ENCODE data around the gene DAB1.

Gene DAB1

DNA sequence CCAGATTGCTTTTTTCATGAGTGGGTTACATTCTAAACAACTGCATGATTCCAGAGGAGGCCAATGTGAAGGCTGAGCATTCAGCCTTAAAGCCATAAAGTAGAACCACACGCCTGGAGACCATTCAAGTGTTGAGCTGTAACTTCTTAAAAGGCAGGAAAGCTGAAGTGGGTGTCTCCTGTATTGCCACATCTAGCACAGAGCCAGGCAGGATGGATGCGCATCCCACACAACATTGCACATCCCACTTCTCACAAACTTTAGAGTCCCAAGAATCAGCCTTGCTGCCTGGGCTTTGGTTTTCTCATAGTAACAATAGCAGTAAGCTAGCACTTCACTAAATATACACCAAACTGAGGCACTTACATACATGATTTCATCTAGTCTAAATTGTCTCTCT is 151.7 kb downstream of the DAB1 start:
- Mint-ChIP-seq H3K4me3 (no peak overlapping the region), H3K4me1 (ENCODE audit: low read depth) (no peaks in the 10 kb centered on the region), H3K9me3 (ENCODE audit: low read depth) (no peaks in the 10 kb centered on the region), H3K27me3 (peaks cover 6% of the 10 kb centered on the region), H3K27ac (no peak overlapping the region), H3K36me3 (no peaks in the 10 kb centered on the region)

- H3K9me3 Mint-ChIP-seq (ENCODE audit: low read depth), result no peaks in the 10 kb centered on the region
- H3K4me3 Mint-ChIP-seq, result no peak overlapping the region
- H3K27ac Mint-ChIP-seq, result no peak overlapping the region
- no peaks in the 10 kb centered on the region for H3K36me3 Mint-ChIP-seq
- H3K4me1 Mint-ChIP-seq (ENCODE audit: low read depth), result no peaks in the 10 kb centered on the region
- H3K27me3 Mint-ChIP-seq, result peaks cover 7% of the 10 kb centered on the region
These were observed 152.7 kb downstream of the DAB1 start for GRCh38 chr1:57270927-57271698.

GRCh38 chr1:57269630-57270225 is 154.1 kb downstream of the DAB1 start:
- Mint-ChIP-seq H3K9me3 (ENCODE audit: low read depth) (no peaks in the 10 kb centered on the region), H3K4me1 (ENCODE audit: low read depth) (no peaks in the 10 kb centered on the region), H3K4me3 (no peak overlapping the region), H3K27me3 (peaks cover 7% of the 10 kb centered on the region), H3K36me3 (no peaks in the 10 kb centered on the region), H3K27ac (no peak overlapping the region)

GRCh38 chr1:57265104-57265503 is 158.8 kb downstream of the DAB1 start:
- Mint-ChIP-seq H3K36me3 (no peaks in the 10 kb centered on the region), H3K9me3 (ENCODE audit: low read depth) (no peaks in the 10 kb centered on the region), H3K27ac (no peak overlapping the region), H3K4me1 (ENCODE audit: low read depth) (no peaks in the 10 kb centered on the region), H3K4me3 (no peak overlapping the region), H3K27me3 (peaks cover 7% of the 10 kb centered on the region)

DNA sequence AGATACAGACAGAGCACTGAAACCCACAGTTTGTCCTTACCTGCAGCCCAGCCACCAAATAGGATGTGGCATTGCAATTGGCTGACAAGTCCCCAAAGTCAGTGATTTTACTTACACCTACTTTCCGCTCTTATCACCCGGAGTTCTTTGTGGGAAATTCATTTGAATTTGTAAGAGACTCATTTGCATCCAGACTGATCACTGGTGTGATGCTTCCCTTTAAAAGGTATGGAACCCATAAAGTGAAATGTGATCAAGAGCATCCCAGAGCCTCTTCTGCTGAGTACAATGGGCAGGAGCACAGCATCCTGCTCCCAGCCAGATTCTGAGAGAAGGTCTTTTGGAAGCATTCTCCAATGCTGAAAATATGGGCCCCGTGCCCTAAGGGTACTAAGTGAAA is 161.4 kb downstream of the DAB1 start:
- H3K4me1 Mint-ChIP-seq (ENCODE audit: low read depth), result no peaks in the 10 kb centered on the region
- no peaks in the 10 kb centered on the region for H3K9me3 Mint-ChIP-seq (ENCODE audit: low read depth)
- H3K36me3 Mint-ChIP-seq, result no peaks in the 10 kb centered on the region
- no peak overlapping the region for H3K27ac Mint-ChIP-seq
- H3K27me3 Mint-ChIP-seq, result peaks cover 5% of the 10 kb centered on the region
- no peak overlapping the region for H3K4me3 Mint-ChIP-seq

DNA sequence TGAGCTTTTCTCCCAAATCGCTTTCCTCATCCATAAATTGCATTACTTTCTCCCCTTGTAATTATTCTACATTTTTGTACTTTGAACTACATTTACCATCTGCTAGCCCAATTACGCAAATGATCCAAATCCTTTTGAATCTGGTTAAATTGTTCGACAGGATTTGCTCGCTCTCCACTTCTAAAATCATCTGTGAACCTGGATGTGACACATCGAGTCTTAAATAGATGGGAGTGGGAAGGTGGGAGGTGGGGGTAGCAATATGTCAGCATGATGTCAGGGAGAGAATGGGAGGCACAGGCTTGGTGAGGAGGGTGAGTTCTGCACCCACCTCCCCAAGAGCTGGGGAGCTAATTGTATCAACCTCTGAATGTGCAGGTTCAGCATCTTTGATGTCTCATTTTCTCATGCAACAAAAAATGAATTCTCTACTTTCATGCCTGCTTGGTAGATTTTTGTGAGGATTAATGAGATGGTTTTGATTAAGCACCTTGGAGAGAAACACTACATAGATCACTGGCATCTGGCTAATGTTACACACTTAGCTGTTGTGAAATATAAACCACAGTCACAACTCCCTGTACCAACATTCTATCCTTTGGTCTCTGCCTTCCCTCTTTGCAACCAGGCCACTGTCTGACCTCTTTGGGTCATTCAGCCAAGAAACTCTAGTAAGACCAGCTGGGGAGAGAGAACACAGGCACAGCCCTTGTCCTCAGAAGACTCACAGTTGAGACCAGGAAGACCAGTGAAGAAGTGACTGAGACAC is 165.1 kb downstream of the DAB1 start:
- Mint-ChIP-seq H3K4me3 (no peak overlapping the region), H3K36me3 (no peaks in the 10 kb centered on the region), H3K27me3 (peaks cover 2% of the 10 kb centered on the region), H3K27ac (no peak overlapping the region), H3K9me3 (ENCODE audit: low read depth) (no peaks in the 10 kb centered on the region), H3K4me1 (ENCODE audit: low read depth) (no peaks in the 10 kb centered on the region)

- Mint-ChIP-seq H3K27ac (no peak overlapping the region), H3K4me3 (no peak overlapping the region), H3K9me3 (ENCODE audit: low read depth) (no peaks in the 10 kb centered on the region), H3K4me1 (ENCODE audit: low read depth) (no peaks in the 10 kb centered on the region), H3K36me3 (no peaks in the 10 kb centered on the region), H3K27me3 (no peaks in the 10 kb centered on the region)
These were observed 167.9 kb downstream of the DAB1 start for GRCh38 chr1:57255945-57256344.

GRCh38 chr1:57254022-57254421 is 169.8 kb downstream of the DAB1 start:
- H3K4me1 Mint-ChIP-seq (ENCODE audit: low read depth), result no peaks in the 10 kb centered on the region
- H3K27me3 Mint-ChIP-seq, result no peaks in the 10 kb centered on the region
- H3K4me3 Mint-ChIP-seq, result no peak overlapping the region
- no peak overlapping the region for H3K27ac Mint-ChIP-seq
- no peaks in the 10 kb centered on the region for H3K36me3 Mint-ChIP-seq
- no peaks in the 10 kb centered on the region for H3K9me3 Mint-ChIP-seq (ENCODE audit: low read depth)

GRCh38 chr1:57252597-57253294 is 171.1 kb downstream of the DAB1 start:
- Mint-ChIP-seq H3K4me1 (ENCODE audit: low read depth) (no peaks in the 10 kb centered on the region), H3K4me3 (no peak overlapping the region), H3K9me3 (ENCODE audit: low read depth) (no peaks in the 10 kb centered on the region), H3K27ac (no peak overlapping the region), H3K36me3 (no peaks in the 10 kb centered on the region), H3K27me3 (peaks cover 1% of the 10 kb centered on the region)

DNA sequence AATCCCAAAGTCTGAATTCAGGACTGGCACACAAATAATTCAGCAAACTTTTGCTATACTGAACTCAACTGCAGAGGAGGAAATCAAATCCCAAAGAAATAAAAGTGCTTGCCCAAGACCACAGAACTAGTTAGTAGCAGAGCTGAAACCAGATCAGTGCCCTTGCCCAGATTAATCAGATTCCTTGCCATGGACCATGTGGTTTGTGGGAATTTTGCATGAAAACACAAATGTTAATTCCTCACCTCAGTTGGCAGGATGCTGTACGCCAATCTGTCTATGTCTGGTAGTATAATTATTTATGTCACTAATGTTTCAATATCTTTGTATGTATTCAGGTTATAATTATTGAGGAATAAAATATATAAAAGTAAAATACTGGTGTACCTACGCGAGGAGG is 173.8 kb downstream of the DAB1 start:
- Mint-ChIP-seq H3K27me3 (peaks cover 4% of the 10 kb centered on the region), H3K9me3 (ENCODE audit: low read depth) (no peaks in the 10 kb centered on the region), H3K27ac (no peak overlapping the region), H3K4me1 (ENCODE audit: low read depth) (no peaks in the 10 kb centered on the region), H3K4me3 (no peak overlapping the region), H3K36me3 (no peaks in the 10 kb centered on the region)

- Mint-ChIP-seq H3K4me1 (ENCODE audit: low read depth) (no peaks in the 10 kb centered on the region), H3K9me3 (ENCODE audit: low read depth) (no peaks in the 10 kb centered on the region), H3K27ac (no peak overlapping the region), H3K27me3 (peaks cover 4% of the 10 kb centered on the region), H3K4me3 (no peak overlapping the region), H3K36me3 (no peaks in the 10 kb centered on the region)
These were observed 174.3 kb downstream of the DAB1 start for GRCh38 chr1:57249511-57249910.

DNA sequence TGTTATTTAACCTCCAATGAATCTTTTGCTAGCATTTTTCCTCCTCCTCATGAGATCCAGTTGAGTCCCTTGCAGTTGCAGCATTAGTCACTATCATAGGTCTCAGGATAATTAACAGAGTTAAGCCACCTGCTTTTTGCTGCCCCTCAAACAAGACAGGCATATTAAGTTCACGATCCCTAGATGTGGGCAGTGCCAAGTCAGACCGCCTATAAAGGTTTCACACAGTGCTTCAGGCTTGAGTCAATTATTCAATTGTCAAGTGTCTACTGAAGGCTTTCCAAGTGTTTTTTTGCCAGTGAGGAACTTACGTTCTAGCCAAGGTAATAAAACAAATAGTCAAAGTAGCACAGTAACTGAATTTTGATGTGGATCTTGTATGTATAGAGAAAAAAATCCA is 175.0 kb downstream of the DAB1 start:
- Mint-ChIP-seq H3K4me1 (ENCODE audit: low read depth) (no peaks in the 10 kb centered on the region), H3K36me3 (no peaks in the 10 kb centered on the region), H3K4me3 (no peak overlapping the region), H3K27ac (no peak overlapping the region), H3K27me3 (peaks cover 4% of the 10 kb centered on the region), H3K9me3 (ENCODE audit: low read depth) (no peaks in the 10 kb centered on the region)

GRCh38 chr1:57238233-57238781 is 185.6 kb downstream of the DAB1 start:
- Mint-ChIP-seq H3K27ac (no peak overlapping the region), H3K36me3 (no peaks in the 10 kb centered on the region), H3K27me3 (peaks cover 2% of the 10 kb centered on the region), H3K4me3 (no peak overlapping the region), H3K9me3 (ENCODE audit: low read depth) (peaks cover 2% of the 10 kb centered on the region), H3K4me1 (ENCODE audit: low read depth) (no peaks in the 10 kb centered on the region)

DNA sequence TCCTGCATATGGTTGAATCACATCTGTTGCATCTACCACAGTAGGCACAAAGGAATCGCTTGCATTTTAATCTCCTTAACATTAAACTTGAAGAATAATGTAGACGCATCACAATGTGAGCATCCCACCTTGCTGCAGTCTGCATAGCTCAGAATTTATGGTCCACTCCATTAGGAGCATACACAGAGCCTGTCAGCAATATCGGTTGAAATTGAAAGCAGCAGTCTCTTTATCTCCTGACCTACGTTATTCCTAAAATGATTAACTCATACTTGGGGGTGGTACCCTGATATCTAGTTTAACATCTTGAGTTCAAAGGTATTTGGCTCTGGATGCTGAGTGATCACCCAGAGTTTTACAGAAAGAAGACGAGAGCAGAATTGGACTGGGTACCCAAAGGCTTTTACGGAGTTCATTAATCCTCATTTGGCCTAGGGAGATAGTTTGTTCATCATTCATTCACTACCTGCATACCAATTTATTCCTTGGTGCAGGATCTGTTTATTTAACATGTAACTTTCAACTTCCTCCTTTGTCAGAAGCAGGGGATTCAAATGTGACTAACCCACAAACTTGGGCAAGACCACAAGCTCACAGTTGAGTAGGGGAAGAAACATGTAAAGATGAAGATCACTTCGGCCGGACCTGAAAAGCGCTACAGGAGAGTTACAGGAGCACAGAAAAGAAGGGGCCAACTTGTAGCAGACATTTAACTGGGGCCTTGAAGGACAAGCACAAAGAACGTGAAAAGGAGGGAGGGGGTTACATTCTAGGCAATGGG is 187.9 kb downstream of the DAB1 start:
- Mint-ChIP-seq H3K27ac (no peak overlapping the region), H3K4me1 (ENCODE audit: low read depth) (no peaks in the 10 kb centered on the region), H3K27me3 (peaks cover 4% of the 10 kb centered on the region), H3K36me3 (no peaks in the 10 kb centered on the region), H3K9me3 (ENCODE audit: low read depth) (peaks cover 2% of the 10 kb centered on the region), H3K4me3 (no peak overlapping the region)

All from activated naive CD8-positive, alpha-beta T cell (primary cell).